ENCODE results near the gene SHISA6. TPM values are rescaled to one million over a fixed set of nuclear protein-coding genes. Genes with fewer than 3 reads are reported as not detected.

Gene SHISA6
- total RNA-seq, 2 donors from 2014 or later = not detected

GRCh38 chr17:11418342-11418741, 177.3 kb downstream of the SHISA6 start:
- DNase-seq (ENCODE audit: low spot score in 2 of 2) (no peak), ATAC-seq (no peak)
- H3K27ac Mint-ChIP-seq = no peak overlapping the region
- H3K9me3 Mint-ChIP-seq = peaks cover 7 to 13% of the 10 kb centered on the region in 2 donors
- peaks cover 0 to 12% of the 10 kb centered on the region in 2 donors for H3K36me3 Mint-ChIP-seq

GRCh38 chr17:11430751-11431150, 189.7 kb downstream of the SHISA6 start:
- peaks cover 16 to 17% of the 10 kb centered on the region in 2 donors for H3K9me3 Mint-ChIP-seq
- ATAC-seq (no peak), DNase-seq (ENCODE audit: low spot score in 2 of 2) (no peak)
- peaks cover 6 to 11% of the 10 kb centered on the region in 2 donors for H3K36me3 Mint-ChIP-seq
- H3K27ac Mint-ChIP-seq = no peak overlapping the region

- ATAC-seq (no peak), DNase-seq (ENCODE audit: low spot score in 2 of 2) (no peak)
- Mint-ChIP-seq H3K36me3 (peaks cover 0 to 6% of the 10 kb centered on the region in 2 donors), H3K9me3 (peaks cover 12 to 17% of the 10 kb centered on the region in 2 donors), H3K27ac (no peak overlapping the region)
These were observed 197.7 kb downstream of the SHISA6 start for GRCh38 chr17:11438673-11439072.

GRCh38 chr17:11441004-11441403, 200.0 kb downstream of the SHISA6 start:
- H3K36me3 Mint-ChIP-seq = peaks cover 0 to 6% of the 10 kb centered on the region in 2 donors
- DNase-seq (ENCODE audit: low spot score in 2 of 2) (no peak), ATAC-seq (no peak)
- no peak overlapping the region for H3K27ac Mint-ChIP-seq
- H3K9me3 Mint-ChIP-seq = peaks cover 12 to 17% of the 10 kb centered on the region in 2 donors

- ATAC-seq = no peak
- no peak for DNase-seq (ENCODE audit: low spot score in 2 of 2)
- no peak overlapping the region for H3K27ac Mint-ChIP-seq
- no peaks in the 10 kb centered on the region for H3K36me3 Mint-ChIP-seq
- peaks cover 7 to 10% of the 10 kb centered on the region in 2 donors for H3K9me3 Mint-ChIP-seq
These were observed 205.3 kb downstream of the SHISA6 start for GRCh38 chr17:11446316-11446715.

GRCh38 chr17:11454096-11454495, 213.1 kb downstream of the SHISA6 start:
- no peak for DNase-seq (ENCODE audit: low spot score in 2 of 2)
- ATAC-seq = no peak
- H3K27ac Mint-ChIP-seq = no peak overlapping the region
- H3K9me3 Mint-ChIP-seq = peaks cover 9 to 17% of the 10 kb centered on the region in 2 donors
- H3K36me3 Mint-ChIP-seq = peaks cover 0 to 8% of the 10 kb centered on the region in 2 donors

GRCh38 chr17:11458279-11458678, 217.3 kb downstream of the SHISA6 start:
- Mint-ChIP-seq H3K36me3 (peaks cover 0 to 17% of the 10 kb centered on the region in 2 donors), H3K9me3 (peaks cover 14 to 15% of the 10 kb centered on the region in 2 donors), H3K27ac (no peak overlapping the region)
- DNase-seq (ENCODE audit: low spot score in 2 of 2) (no peak), ATAC-seq (no peak)

- Mint-ChIP-seq H3K36me3 (peaks cover 0 to 10% of the 10 kb centered on the region in 2 donors), H3K27ac (no peak overlapping the region), H3K9me3 (peaks cover 9 to 12% of the 10 kb centered on the region in 2 donors)
- no peak for DNase-seq (ENCODE audit: low spot score in 2 of 2)
- ATAC-seq = no peak
These were observed 218.9 kb downstream of the SHISA6 start for GRCh38 chr17:11459861-11460331.

GRCh38 chr17:11461993-11462548, 221.1 kb downstream of the SHISA6 start:
- Mint-ChIP-seq H3K36me3 (peaks cover 0 to 10% of the 10 kb centered on the region in 2 donors), H3K27ac (no peak overlapping the region), H3K9me3 (peaks cover 7 to 17% of the 10 kb centered on the region in 2 donors)
- ATAC-seq (no peak), DNase-seq (ENCODE audit: low spot score in 2 of 2) (no peak)

- DNase-seq (ENCODE audit: low spot score in 2 of 2) = no peak
- no peak overlapping the region for H3K27ac Mint-ChIP-seq
- H3K36me3 Mint-ChIP-seq = no peaks in the 10 kb centered on the region
- ATAC-seq = no peak
- peaks cover 0 to 17% of the 10 kb centered on the region in 2 donors for H3K9me3 Mint-ChIP-seq
These were observed 226.6 kb downstream of the SHISA6 start for GRCh38 chr17:11467639-11468038.

GRCh38 chr17:11485336-11486100, 244.5 kb downstream of the SHISA6 start:
- DNase-seq (ENCODE audit: low spot score in 2 of 2) = no peak
- ATAC-seq = no peak
- Mint-ChIP-seq H3K27ac (no peak overlapping the region), H3K36me3 (no peaks in the 10 kb centered on the region), H3K9me3 (peaks cover 4 to 11% of the 10 kb centered on the region in 2 donors)

GRCh38 chr17:11486101-11486867, 245.3 kb downstream of the SHISA6 start:
- DNase-seq (ENCODE audit: low spot score in 2 of 2) (no peak), ATAC-seq (no peak)
- Mint-ChIP-seq H3K36me3 (no peaks in the 10 kb centered on the region), H3K27ac (no peak overlapping the region), H3K9me3 (peaks cover 4 to 10% of the 10 kb centered on the region in 2 donors)

- H3K9me3 Mint-ChIP-seq = peaks cover 4 to 10% of the 10 kb centered on the region in 2 donors
- no peak overlapping the region for H3K27ac Mint-ChIP-seq
- DNase-seq (ENCODE audit: low spot score in 2 of 2) = no peak
- no peaks in the 10 kb centered on the region for H3K36me3 Mint-ChIP-seq
- ATAC-seq = no peak
These were observed 245.9 kb downstream of the SHISA6 start for GRCh38 chr17:11486868-11487310.

- Mint-ChIP-seq H3K9me3 (peaks cover 4 to 10% of the 10 kb centered on the region in 2 donors), H3K36me3 (no peaks in the 10 kb centered on the region), H3K27ac (no peak overlapping the region)
- DNase-seq (ENCODE audit: low spot score in 2 of 2) (no peak), ATAC-seq (no peak)
These were observed 246.5 kb downstream of the SHISA6 start for GRCh38 chr17:11487469-11487868.

GRCh38 chr17:11488407-11488806, 247.4 kb downstream of the SHISA6 start:
- DNase-seq (ENCODE audit: low spot score in 2 of 2) (no peak), ATAC-seq (no peak)
- H3K9me3 Mint-ChIP-seq = peaks cover 4 to 10% of the 10 kb centered on the region in 2 donors
- H3K27ac Mint-ChIP-seq = no peak overlapping the region
- no peaks in the 10 kb centered on the region for H3K36me3 Mint-ChIP-seq

- DNase-seq (ENCODE audit: low spot score in 2 of 2) (no peak), ATAC-seq (no peak)
- Mint-ChIP-seq H3K27ac (no peak overlapping the region), H3K9me3 (peaks cover 4 to 13% of the 10 kb centered on the region in 2 donors), H3K36me3 (no peaks in the 10 kb centered on the region)
These were observed 249.2 kb downstream of the SHISA6 start for GRCh38 chr17:11490171-11490755.
